SK-N-SH (cell line): ENCODE data around the gene DOCK8. TPM values are rescaled to one million over a fixed set of nuclear protein-coding genes. Genes with fewer than 3 reads are reported as not detected.

Experiments used
- CTCF ChIA-PET: fragments of 300-600, 350-600 bp; formaldehyde crosslinking; extraction: SDS; loops from one replicate; lab custom pipeline; 2021; lab: Yijun Ruan, JAX
- POLR2A ChIA-PET: fragments of 350-600 bp; sonication (Branson Sonifier 250); formaldehyde crosslinking; extraction: SDS; loops from one replicate; lab custom pipeline; 2020; ENCODE audit warnings: antibody characterized with exemption, inconsistent platforms; lab: Yijun Ruan, JAX
- DNase-seq: peaks from one replicate; pipeline ENCODE4 v3.0.0; 2012
- H2AFZ ChIP-seq: fragments of 200-600 bp; sonication (generic); 2 replicates; pipeline ENCODE4 v1.8.1; 2016; ENCODE audit warnings: antibody characterized with exemption, mild to moderate bottlenecking, low read depth
- H3F3A ChIP-seq: fragments of 200-600 bp; sonication (generic); replicated peaks from 2 replicates; pipeline ENCODE3; 2016; ENCODE audit warnings: antibody characterized with exemption, mild to moderate bottlenecking; ENCODE audit not compliant: insufficient read depth
- H3K27ac ChIP-seq, 2 experiments: fragments of 200-500 bp in 1 of 2; fragments of 200-600 bp in 1 of 2; sonication (Bioruptor generic) in 1 of 2; sonication (generic), shearing (Covaris generic) in 1 of 2; 2 replicates each; pipeline versions ENCODE4 v1.5.1 to v1.6.1; 2014 to 2016; ENCODE audit warnings: low read depth in 2 of 2, inconsistent platforms in 1 of 2, low read length in 1 of 2, mild to moderate bottlenecking in 1 of 2, mixed read lengths in 1 of 2
- H3K27me3 ChIP-seq: fragments of 200-600 bp; sonication (generic), shearing (Covaris generic); 2 replicates; pipeline ENCODE4 v1.6.1; 2016; ENCODE audit warnings: mixed run types; ENCODE audit not compliant: insufficient read depth
- H3K36me3 ChIP-seq, 2 experiments: fragments of 200-500 bp in 1 of 2; fragments of 200-600 bp in 1 of 2; sonication (Bioruptor generic) in 1 of 2; sonication (generic) in 1 of 2; replicated peaks in 1 of 2; 2 replicates each; pipeline versions ENCODE3 to v1.5.1; 2014 to 2016; ENCODE audit warnings: low read length in 1 of 2, mild to moderate bottlenecking in 1 of 2; ENCODE audit not compliant: insufficient read depth in 2 of 2, control insufficient read depth in 1 of 2
- H3K4me1 ChIP-seq, 2 experiments: fragments of 200-500 bp in 1 of 2; fragments of 200-600 bp in 1 of 2; sonication (Bioruptor generic) in 1 of 2; sonication (generic), shearing (Covaris generic) in 1 of 2; 2 replicates each; pipeline versions ENCODE4 v1.5.1 to v1.6.1; 2014 to 2016; ENCODE audit warnings: low read depth in 1 of 2, low read length in 1 of 2, mixed run types in 1 of 2; ENCODE audit not compliant: insufficient read depth in 2 of 2, control insufficient read depth in 1 of 2
- H3K4me2 ChIP-seq: fragments of 200-600 bp; sonication (generic), shearing (Covaris generic); 2 replicates; pipeline ENCODE4 v1.6.1; 2017; ENCODE audit warnings: mixed run types
- H3K4me3 ChIP-seq, 2 experiments: fragments of 200-500 bp in 1 of 2; fragments of 200-600 bp in 1 of 2; sonication (Bioruptor generic) in 1 of 2; sonication (generic), shearing (Covaris generic) in 1 of 2; 2 replicates each; pipeline versions ENCODE4 v1.5.1 to v1.8.1; 2014 to 2016; ENCODE audit warnings: low read depth in 2 of 2, inconsistent platforms in 1 of 2, low read length in 1 of 2, mild to moderate bottlenecking in 1 of 2, mixed read lengths in 1 of 2, moderate library complexity in 1 of 2
- H3K79me2 ChIP-seq: fragments of 200-600 bp; sonication (generic); 2 replicates; pipeline ENCODE4 v1.8.1; 2017; ENCODE audit warnings: mild to moderate bottlenecking; ENCODE audit not compliant: insufficient read depth
- H3K9ac ChIP-seq: fragments of 200-600 bp; sonication (generic); 2 replicates; pipeline ENCODE4 v1.6.1; 2017; ENCODE audit warnings: mixed run types
- H3K9me2 ChIP-seq: fragments of 200-600 bp; sonication (generic); 2 replicates; pipeline ENCODE4 v1.6.1; 2017; ENCODE audit warnings: mixed run types
- H3K9me3 ChIP-seq: fragments of 200-600 bp; sonication (generic); 2 replicates; pipeline ENCODE4 v1.6.1; 2017; ENCODE audit warnings: mixed run types, mild to moderate bottlenecking, moderate library complexity
- H4K20me1 ChIP-seq: fragments of 200-600 bp; sonication (generic); 2 replicates; pipeline ENCODE4 v1.6.1; 2017; ENCODE audit warnings: mild to moderate bottlenecking, mixed run types; ENCODE audit not compliant: insufficient read depth
- CTCF ChIP-seq: fragments of 200-600 bp; sonication (generic); IDR thresholded peaks from 2 replicates; pipeline ENCODE4 v1.6.1; 2017; ENCODE audit warnings: antibody characterized with exemption, mild to moderate bottlenecking, moderate library complexity
- EZH2phosphoT487 ChIP-seq: fragments of 200-600 bp; sonication (generic); IDR thresholded peaks from 2 replicates; pipeline ENCODE4 v1.6.1; 2017; ENCODE audit warnings: low read depth, mixed run types, mild to moderate bottlenecking, antibody characterized with exemption, moderate library complexity, borderline replicate concordance
- MXI1 ChIP-seq: IDR thresholded peaks from 2 replicates; pipeline ENCODE4 v1.6.1; 2012; ENCODE audit warnings: mild to moderate bottlenecking, low read depth, low read length, improper control_type of control experiment
- PBX3 ChIP-seq: IDR thresholded peaks from 2 replicates; pipeline ENCODE4; 2012
- RAD21 ChIP-seq: IDR thresholded peaks from 2 replicates; pipeline ENCODE4 v1.6.1; 2012; ENCODE audit warnings: mild to moderate bottlenecking, low read length
- RFX5 ChIP-seq: IDR thresholded peaks from 2 replicates; pipeline ENCODE4 v1.6.1; 2012; ENCODE audit warnings: mild to moderate bottlenecking, improper control_type of control experiment, low read length
- TAF1 ChIP-seq: IDR thresholded peaks from 2 replicates; pipeline ENCODE4 v1.6.1; 2012; ENCODE audit warnings: low read depth, mild to moderate bottlenecking, low read length, moderate library complexity, borderline replicate concordance
- USF2 ChIP-seq: fragments of 150-350 bp; IDR thresholded peaks from 2 replicates; pipeline ENCODE4 v1.6.1; 2017; ENCODE audit warnings: antibody characterized with exemption, low read length, low read depth, borderline replicate concordance
- ZBTB33 ChIP-seq: IDR thresholded peaks from 2 replicates; pipeline ENCODE4 v1.4.0; 2012; ENCODE audit warnings: low read depth, borderline replicate concordance
- WGBS: methylation state at CpG from one replicate; pipeline ENCODE4 v1.1.6; 2017; ENCODE audit warnings: low lambda C conversion rate; 5-methylcytosine and 5-hydroxymethylcytosine counted together
- polyA plus RNA-seq, 3 experiments: library from polyadenylated mRNA; depleted of rRNA; stranded (reverse); fragments of >200 nt; gene quantifications; 2 replicates each; pipeline ENCODE4 v1.2.3, GENCODE V29; 2012

The DOCK8 gene
- polyA plus RNA-seq, 1 of the 3 experiments (the other 2 are of a cell fraction): not detected

GRCh38 chr9:292915-293314 lies 78.2 kb downstream of the DOCK8 start:
- Histone ChIP-seq H3F3A (peaks cover 4% of the 10 kb centered on the region), H3K9me3 (no peaks in the 10 kb centered on the region), H3K9me2 (no peaks in the 10 kb centered on the region), H3K4me3 (no peak overlapping the region), H3K27me3 (no peaks in the 10 kb centered on the region; the same call in 1 of the 2 replicates), H3K36me3 (no peaks in the 10 kb centered on the region), H3K27ac (no peak overlapping the region), H3K4me1 (no peaks in the 10 kb centered on the region), H3K4me2 (no peak overlapping the region), H3K9ac (no peak overlapping the region), H4K20me1 (no peaks in the 10 kb centered on the region), H2AFZ (no peak overlapping the region), H3K79me2 (no peaks in the 10 kb centered on the region)
- TF ChIP-seq RFX5: no peak
- TF ChIP-seq PBX3: no peak
- no peak for TF ChIP-seq RAD21
- no peak for TF ChIP-seq USF2
- TF ChIP-seq MXI1: no peak
- TF ChIP-seq TAF1: no peak
- 0 out of 2 replicates have a peak, but pooled peaks have one; percentile 7 for TF ChIP-seq CTCF
- 12% methylated on average over 1 of the region's 1 CpG for WGBS
- POLR2A ChIA-PET: no interaction called here
- CTCF ChIA-PET: no interaction called here
- no peak for DNase-seq

GRCh38 chr9:295576-295975 lies 80.9 kb downstream of the DOCK8 start:
- H3K4me3 ChIP-seq: no peak overlapping the region

More at GRCh38 chr9:295576-295975, 80.9 kb downstream of the DOCK8 start:
- ChIA-PET CTCF (no interaction called here), POLR2A (no interaction called here)
- no peaks in the 10 kb centered on the region for H3K79me2 ChIP-seq
- TF ChIP-seq EZH2phosphoT487 (no peak), ZBTB33 (no peak)
- H4K20me1 ChIP-seq: no peaks in the 10 kb centered on the region
- no peaks in the 10 kb centered on the region; the same call in 1 of the 2 replicates for H3K27me3 ChIP-seq
- no peaks in the 10 kb centered on the region for H3K9me2 ChIP-seq
- H3K9ac ChIP-seq: no peak overlapping the region
- H3K4me2 ChIP-seq: no peak overlapping the region
- peaks cover 4% of the 10 kb centered on the region for H3F3A ChIP-seq
- no peaks in the 10 kb centered on the region for H3K9me3 ChIP-seq
- no peaks in the 10 kb centered on the region for H3K4me1 ChIP-seq
- no peaks in the 10 kb centered on the region for H3K36me3 ChIP-seq
- DNase-seq: no peak
- H3K27ac ChIP-seq: no peak overlapping the region
- no peak overlapping the region for H2AFZ ChIP-seq
